ENCODE data around the gene SCARF2.
"Not testable (repeated sequence)": the region's sequence is repeated elsewhere in the genome, so short reads cannot be mapped to it uniquely, and the experiment has no call there.

DNA sequence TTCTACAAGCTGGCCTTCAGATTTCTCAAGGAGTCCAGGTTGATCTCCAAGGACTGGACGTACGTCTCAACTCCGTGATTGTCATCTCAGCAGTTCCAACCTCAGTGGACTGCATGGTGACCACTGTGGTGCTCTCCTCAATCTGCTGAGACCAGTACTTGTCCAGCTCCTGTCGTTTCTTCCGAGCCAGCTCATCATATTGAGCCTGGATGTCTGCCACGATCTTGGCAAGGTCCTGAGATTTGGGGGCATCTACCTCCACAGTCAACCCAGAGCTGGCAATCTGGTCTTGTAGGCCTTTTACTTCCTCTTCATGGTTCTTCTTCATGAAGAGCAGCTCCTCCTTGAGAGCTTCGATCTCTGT is 45.5 kb upstream of the SCARF2 start:
- TF ChIP-seq EZH2 (IDR thresholded peaks at IDR 0.05; ENCODE audit: borderline replicate concordance, low read depth, low read length, severe bottlenecking), result not testable (repeated sequence)
- TF ChIP-seq, protein P1, sequence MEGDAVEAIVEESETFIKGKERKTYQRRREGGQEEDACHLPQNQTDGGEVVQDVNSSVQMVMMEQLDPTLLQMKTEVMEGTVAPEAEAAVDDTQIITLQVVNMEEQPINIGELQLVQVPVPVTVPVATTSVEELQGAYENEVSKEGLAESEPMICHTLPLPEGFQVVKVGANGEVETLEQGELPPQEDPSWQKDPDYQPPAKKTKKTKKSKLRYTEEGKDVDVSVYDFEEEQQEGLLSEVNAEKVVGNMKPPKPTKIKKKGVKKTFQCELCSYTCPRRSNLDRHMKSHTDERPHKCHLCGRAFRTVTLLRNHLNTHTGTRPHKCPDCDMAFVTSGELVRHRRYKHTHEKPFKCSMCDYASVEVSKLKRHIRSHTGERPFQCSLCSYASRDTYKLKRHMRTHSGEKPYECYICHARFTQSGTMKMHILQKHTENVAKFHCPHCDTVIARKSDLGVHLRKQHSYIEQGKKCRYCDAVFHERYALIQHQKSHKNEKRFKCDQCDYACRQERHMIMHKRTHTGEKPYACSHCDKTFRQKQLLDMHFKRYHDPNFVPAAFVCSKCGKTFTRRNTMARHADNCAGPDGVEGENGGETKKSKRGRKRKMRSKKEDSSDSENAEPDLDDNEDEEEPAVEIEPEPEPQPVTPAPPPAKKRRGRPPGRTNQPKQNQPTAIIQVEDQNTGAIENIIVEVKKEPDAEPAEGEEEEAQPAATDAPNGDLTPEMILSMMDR (IDR thresholded peaks at IDR 0.05; ENCODE audit: borderline replicate concordance, extremely low read depth, low read length, poor library complexity, severe bottlenecking), result not testable (repeated sequence)
